GM13976 (cell line): ENCODE data around the gene CD300LG.

Source experiments
- DNase-seq: peaks from one replicate; pipeline ENCODE4 v3.0.0; 2012; ENCODE audit warnings: low spot score
- CTCF ChIP-seq: IDR thresholded peaks from 2 replicates; pipeline ENCODE4 v1.5.1; 2012; ENCODE audit warnings: borderline replicate concordance, mild to moderate bottlenecking; ENCODE audit not compliant: insufficient read depth; ENCODE audit errors: extremely low read depth, missing control alignments, control extremely low read depth
- in situ Hi-C: fragments of 300-500 bp; cut with MboI; formaldehyde crosslinking; loops from one replicate; pipeline ENCODE4 v1.12.0; 2022; ENCODE audit warnings: low sequenced_read_pairs, mixed read lengths, inconsistent platforms; ENCODE audit not compliant: unreplicated experiment

Gene CD300LG

GRCh38 chr17:43822570-43823190 lies 24.3 kb upstream of the CD300LG start:
- in situ Hi-C loops: no loop called here
- no peak for DNase-seq
- no peak for TF ChIP-seq CTCF

GRCh38 chr17:43823350-43824084 lies 23.5 kb upstream of the CD300LG start:
- no peak for TF ChIP-seq CTCF
- no peak for DNase-seq
- in situ Hi-C loops: no loop called here

GRCh38 chr17:43825567-43825966 lies 21.4 kb upstream of the CD300LG start:
- in situ Hi-C loops: no loop called here
- no peak for DNase-seq
- TF ChIP-seq CTCF: no peak

GRCh38 chr17:43826206-43826605 lies 20.8 kb upstream of the CD300LG start:
- in situ Hi-C loops: no loop called here
- no peak for TF ChIP-seq CTCF
- no peak for DNase-seq

GRCh38 chr17:43827596-43827995 lies 19.4 kb upstream of the CD300LG start:
- DNase-seq: no peak
- no peak for TF ChIP-seq CTCF
- in situ Hi-C loops: no loop called here

GRCh38 chr17:43829738-43830137 lies 17.2 kb upstream of the CD300LG start:
- in situ Hi-C loops: no loop called here
- TF ChIP-seq CTCF: no peak
- DNase-seq: no peak
